GM19239 (cell line): Measurements from ENCODE around the gene CHST6.
"Not testable (repeated sequence)": the region's sequence is repeated elsewhere in the genome, so short reads cannot be mapped to it uniquely, and the experiment has no call there.

Source experiments
- DNase-seq: peaks from one replicate; pipeline ENCODE4 v3.0.0; 2011; ENCODE audit warnings: low spot score; ENCODE audit not compliant: insufficient read length
- FAIRE-seq: peaks from 2 replicates; lab custom pipeline; 2011; peaks lifted over from hg19 to GRCh38; lab: Jason Lieb, UNC

The CHST6 gene

GRCh38 chr16:75506107-75506506 is 10.9 kb upstream of the CHST6 start:
- FAIRE-seq, result no peak

GRCh38 chr16:75503801-75504200 is 8.6 kb upstream of the CHST6 start:
- FAIRE-seq (no peak), DNase-seq (no peak)

More at GRCh38 chr16:75506107-75506506, 10.9 kb upstream of the CHST6 start:
- no peak for DNase-seq

- no peak for DNase-seq
- no peak for FAIRE-seq
These were observed 7.8 kb upstream of the CHST6 start for GRCh38 chr16:75502916-75503605.

GRCh38 chr16:75501820-75502219 is 6.6 kb upstream of the CHST6 start:
- FAIRE-seq, DNase-seq: not testable (repeated sequence)

- no peak for DNase-seq
- FAIRE-seq, result no peak
These were observed 6.1 kb upstream of the CHST6 start for GRCh38 chr16:75501359-75501758.

- FAIRE-seq, result not testable (repeated sequence)
These were observed 3.5 kb upstream of the CHST6 start for GRCh38 chr16:75498605-75499322.

GRCh38 chr16:75497558-75497957 is 2.3 kb upstream of the CHST6 start:
- DNase-seq (no peak), FAIRE-seq (no peak)

More at GRCh38 chr16:75498605-75499322, 3.5 kb upstream of the CHST6 start:
- not testable (repeated sequence) for DNase-seq

GRCh38 chr16:75494661-75495075 is 573 bp downstream of the CHST6 start:
- FAIRE-seq (no peak), DNase-seq (no peak)

GRCh38 chr16:75494184-75494583 is 1.1 kb downstream of the CHST6 start:
- DNase-seq (no peak), FAIRE-seq (no peak)

- DNase-seq, result no peak
- FAIRE-seq, result no peak
These were observed 3.4 kb downstream of the CHST6 start for GRCh38 chr16:75491876-75492275.

- FAIRE-seq, result no peak
- DNase-seq, result no peak
These were observed 6.9 kb downstream of the CHST6 start for GRCh38 chr16:75488322-75488721.

GRCh38 chr16:75486676-75487313 is 8.4 kb downstream of the CHST6 start:
- FAIRE-seq (no peak), DNase-seq (no peak)

GRCh38 chr16:75486014-75486675 is 9.1 kb downstream of the CHST6 start:
- DNase-seq (no peak), FAIRE-seq (no peak)

GRCh38 chr16:75485230-75486013 is 9.8 kb downstream of the CHST6 start:
- DNase-seq, result no peak

GRCh38 chr16:75483222-75483621 is 12.0 kb downstream of the CHST6 start:
- FAIRE-seq, result no peak

More at GRCh38 chr16:75485230-75486013, 9.8 kb downstream of the CHST6 start:
- no peak for FAIRE-seq

GRCh38 chr16:75482434-75483205 is 12.6 kb downstream of the CHST6 start:
- DNase-seq, result no peak
- no peak for FAIRE-seq

More at GRCh38 chr16:75483222-75483621, 12.0 kb downstream of the CHST6 start:
- DNase-seq, result no peak

GRCh38 chr16:75481475-75481874 is 13.8 kb downstream of the CHST6 start:
- DNase-seq, result no peak
- no peak for FAIRE-seq

- DNase-seq, result no peak
- FAIRE-seq, result no peak
These were observed 15.7 kb downstream of the CHST6 start for GRCh38 chr16:75479421-75479990.
